Right lung (tissue), 10 donors: ENCODE measurements around the gene TUBB4A. TPM values are rescaled to one million over a fixed set of nuclear protein-coding genes. Genes with fewer than 3 reads are reported as not detected.
"Not testable (repeated sequence)": the region's sequence is repeated elsewhere in the genome, so short reads cannot be mapped to it uniquely, and the experiment has no call there.

Experiments used
- DNase-seq, 2 donors: peaks; one replicate each; pipeline ENCODE4 v3.0.0-alpha.2; 2013
- long read RNA-seq, 8 donors: transcript quantifications; one replicate each; lab custom pipeline, GENCODE V29; 2026
- polyA plus RNA-seq, 5 donors: library from polyadenylated mRNA; unstranded; fragments of 120-200 nt; gene quantifications; one replicate each; pipeline versions ENCODE4 v1.2.1 to v1.2.3, GENCODE V29; 2013; ENCODE audit warnings: inconsistent platforms in 1 of 5, low replicate concordance in 1 of 5; ENCODE audit not compliant: insufficient read length in 5 of 5, insufficient read depth in 1 of 5

TUBB4A gene
- 1 to 10 TPM; 2.3 to 6.8 (median 3.4) TPM for polyA plus RNA-seq
- long read RNA-seq, donor 1, partial matches to known transcripts, result 0 of 3 reads
- long read RNA-seq, donor 1, other reads (novel, unspliced or antisense), result 0 of 3 reads
- long read RNA-seq, donor 2, partial matches to known transcripts, result 0 of 2 reads
- long read RNA-seq, donor 2, other reads (novel, unspliced or antisense), result 0 of 2 reads
- long read RNA-seq, donor 3, partial matches to known transcripts, result 0 of 2 reads
- long read RNA-seq, donor 3, other reads (novel, unspliced or antisense), result 0 of 2 reads
- long read RNA-seq, donor 4, partial matches to known transcripts, result 0 of 3 reads
- long read RNA-seq, donor 4, other reads (novel, unspliced or antisense), result 0 of 3 reads
- long read RNA-seq, donor 5, result 0 reads
- long read RNA-seq, donor 6, transcript TUBB4A-201 (4 exons, 2,552 nt), result major isoform, 6 of 6 reads
- long read RNA-seq, donor 6, partial matches to known transcripts, result 0 of 6 reads
- long read RNA-seq, donor 6, other reads (novel, unspliced or antisense), result 0 of 6 reads
- long read RNA-seq, donor 7, partial matches to known transcripts, result 0 of 4 reads
- long read RNA-seq, donor 7, other reads (novel, unspliced or antisense), result 0 of 4 reads
- long read RNA-seq, donor 8, partial matches to known transcripts, result 0 of 2 reads
- long read RNA-seq, donor 8, other reads (novel, unspliced or antisense), result 0 of 2 reads

- DNase-seq, result no peak
These were observed at the start of gene TUBB4A for GRCh38 chr19:6501740-6502648. TSS of gene TUBB4A (minus strand) at chr19:6502309. CDS start at chr19:6502212, 97 bp downstream.

GRCh38 chr19:6551091-6551490, 49.0 kb upstream of the TUBB4A start:
- no peak for DNase-seq

GRCh38 chr19:6550679-6551078, 48.6 kb upstream of the TUBB4A start:
- DNase-seq, result not testable (repeated sequence)

GRCh38 chr19:6543866-6544347, 41.8 kb upstream of the TUBB4A start:
- no peak for DNase-seq

- DNase-seq, result peak; percentile 38 to 55
These were observed 39.0 kb upstream of the TUBB4A start for GRCh38 chr19:6540918-6541689.

GRCh38 chr19:6539514-6539913, 37.4 kb upstream of the TUBB4A start:
- DNase-seq, result no peak

GRCh38 chr19:6535558-6536137, 33.5 kb upstream of the TUBB4A start:
- no peak for DNase-seq

GRCh38 chr19:6534451-6535093, 32.5 kb upstream of the TUBB4A start:
- no peak for DNase-seq

- DNase-seq, result no peak
These were observed 31.8 kb upstream of the TUBB4A start for GRCh38 chr19:6533746-6534418.

- no peak for DNase-seq
These were observed 30.9 kb upstream of the TUBB4A start for GRCh38 chr19:6533000-6533328.

- no peak for DNase-seq
These were observed 30.3 kb upstream of the TUBB4A start for GRCh38 chr19:6532244-6532999.

- no peak for DNase-seq
These were observed 29.8 kb upstream of the TUBB4A start for GRCh38 chr19:6531956-6532243.

- no peak for DNase-seq
These were observed 29.2 kb upstream of the TUBB4A start for GRCh38 chr19:6531163-6531955.

GRCh38 chr19:6530386-6531162, 28.5 kb upstream of the TUBB4A start, which contains the start of gene TNFSF9:
TSS of gene TNFSF9 (plus strand) at chr19:6531026. CDS start at chr19:6531037, 11 bp downstream.
- peak; percentile 85 to 87 for DNase-seq

GRCh38 chr19:6529937-6530385, 27.9 kb upstream of the TUBB4A start:
- no peak for DNase-seq

- no peak for DNase-seq
These were observed 27.2 kb upstream of the TUBB4A start for GRCh38 chr19:6529351-6529750.

- peak in 1 of 2 donors; percentile 37 for DNase-seq
These were observed 26.5 kb upstream of the TUBB4A start for GRCh38 chr19:6528544-6529121.
